GM19351 (cell line): ENCODE data around the gene LRRFIP1.

Source experiments
- ATAC-seq: cut with Tn5 transposase; IDR thresholded peaks from one replicate; pipeline ENCODE4 v1.9.1; 2021; ENCODE audit warnings: mild to moderate bottlenecking, moderate library complexity; ENCODE audit not compliant: unreplicated experiment

Gene LRRFIP1

GRCh38 chr2:237720957-237721356, 93.6 kb downstream of the LRRFIP1 start:
- ATAC-seq, result no peak

GRCh38 chr2:237721458-237721857, 94.1 kb downstream of the LRRFIP1 start:
- ATAC-seq, result no peak

- ATAC-seq, result no peak
Measured at GRCh38 chr2:237722616-237723015, 95.2 kb downstream of the LRRFIP1 start.

- no peak for ATAC-seq
Measured at GRCh38 chr2:237723023-237723422, 95.6 kb downstream of the LRRFIP1 start.

- ATAC-seq, result no peak
Measured at GRCh38 chr2:237723602-237724001, 96.2 kb downstream of the LRRFIP1 start.

GRCh38 chr2:237724811-237725478, 97.6 kb downstream of the LRRFIP1 start:
- no peak for ATAC-seq

- ATAC-seq, result no peak
Measured at GRCh38 chr2:237725661-237726060, 98.3 kb downstream of the LRRFIP1 start.

- no peak for ATAC-seq
Measured at GRCh38 chr2:237726401-237726830, 99.0 kb downstream of the LRRFIP1 start.

- ATAC-seq, result no peak
Measured at GRCh38 chr2:237727363-237727762, 100.0 kb downstream of the LRRFIP1 start.

- ATAC-seq, result no peak
Measured at GRCh38 chr2:237729681-237730475, 102.5 kb downstream of the LRRFIP1 start.

- ATAC-seq, result no peak
Measured at GRCh38 chr2:237731663-237732062, 104.3 kb downstream of the LRRFIP1 start.

GRCh38 chr2:237732070-237732469, 104.7 kb downstream of the LRRFIP1 start:
- no peak for ATAC-seq

- no peak for ATAC-seq
Measured at GRCh38 chr2:237732790-237733381, 105.5 kb downstream of the LRRFIP1 start.

GRCh38 chr2:237733677-237734300, 106.4 kb downstream of the LRRFIP1 start:
- ATAC-seq, result no peak

- no peak for ATAC-seq
Measured at GRCh38 chr2:237734905-237735623, 107.7 kb downstream of the LRRFIP1 start.

GRCh38 chr2:237735798-237736197, 108.4 kb downstream of the LRRFIP1 start:
- ATAC-seq, result no peak

- ATAC-seq, result no peak
Measured at GRCh38 chr2:237736783-237737182, 109.4 kb downstream of the LRRFIP1 start.

GRCh38 chr2:237737196-237737865, 109.9 kb downstream of the LRRFIP1 start:
- no peak for ATAC-seq

GRCh38 chr2:237738255-237738654, 110.9 kb downstream of the LRRFIP1 start:
- ATAC-seq, result no peak

GRCh38 chr2:237739101-237739500, 111.7 kb downstream of the LRRFIP1 start:
- ATAC-seq, result no peak
